Activated CD4-positive, alpha-beta T cell treated with anti-CD3 and anti-CD28 coated beads, Interleukin-2, amount 10 ng/mL, durations not matched to agents 24 days and 14 days (primary cell): ENCODE data around the gene HTR3A. TPM values are rescaled to one million over a fixed set of nuclear protein-coding genes. Genes with fewer than 3 reads are reported as not detected.

Experiments
- DNase-seq: peaks from one replicate; pipeline ENCODE4 v3.0.0; 2022
- H3K27ac Mint-ChIP-seq: one replicate; pipeline ENCODE4 v1.8.0; 2022; ENCODE audit warnings: mild to moderate bottlenecking, mixed read lengths
- H3K27me3 Mint-ChIP-seq: one replicate; pipeline ENCODE4 v1.8.0; 2022; ENCODE audit warnings: mixed read lengths
- H3K36me3 Mint-ChIP-seq: one replicate; pipeline ENCODE4 v1.8.0; 2022; ENCODE audit warnings: low read depth, mild to moderate bottlenecking, mixed read lengths
- H3K4me1 Mint-ChIP-seq: one replicate; pipeline ENCODE4 v1.8.0; 2021; ENCODE audit warnings: mixed read lengths
- H3K4me3 Mint-ChIP-seq: one replicate; pipeline ENCODE4 v1.8.0; 2022; ENCODE audit warnings: mild to moderate bottlenecking, moderate library complexity, mixed read lengths
- H3K9me3 Mint-ChIP-seq: one replicate; pipeline ENCODE4 v1.8.0; 2021; ENCODE audit warnings: mixed read lengths
- intact Hi-C: fragments of 100-400 bp; cut with micrococcal nuclease; formaldehyde crosslinking; loops from one replicate; pipeline ENCODE4 v1.15.1; 2023
- total RNA-seq: library from RNA; stranded (reverse); gene quantifications from 2 replicates; pipeline ENCODE4 v1.2.3, GENCODE V29; 2022

HTR3A gene
- total RNA-seq, 1 donor from 2014 or later = not detected

DNA sequence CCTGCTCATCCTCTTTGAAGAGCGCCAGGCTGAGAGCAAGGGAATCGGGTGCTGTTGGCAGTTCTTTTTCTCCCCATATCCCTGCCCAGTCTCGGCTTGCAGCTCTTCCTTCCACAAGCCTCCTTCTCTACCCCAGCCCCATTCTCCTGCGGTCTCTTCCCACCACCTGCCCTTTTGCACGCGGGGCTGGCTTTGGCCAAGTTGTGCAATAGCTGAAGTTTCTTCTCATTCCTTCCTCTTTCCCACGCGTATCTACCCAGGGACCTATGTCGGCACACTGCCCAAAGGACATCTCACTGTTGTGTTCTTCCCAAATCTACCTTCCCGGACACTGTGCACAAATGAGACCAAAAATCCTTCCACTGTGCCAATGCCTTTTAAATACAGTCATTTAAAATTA lies 22.3 kb upstream of the HTR3A start:
- H3K4me1 Mint-ChIP-seq = no peaks in the 10 kb centered on the region
- intact Hi-C loops = no loop called here
- no peak overlapping the region for H3K27ac Mint-ChIP-seq
- H3K9me3 Mint-ChIP-seq = no peaks in the 10 kb centered on the region
- no peaks in the 10 kb centered on the region for H3K36me3 Mint-ChIP-seq
- peaks cover 13% of the 10 kb centered on the region for H3K27me3 Mint-ChIP-seq
- no peak overlapping the region for H3K4me3 Mint-ChIP-seq
- no peak for DNase-seq

DNA sequence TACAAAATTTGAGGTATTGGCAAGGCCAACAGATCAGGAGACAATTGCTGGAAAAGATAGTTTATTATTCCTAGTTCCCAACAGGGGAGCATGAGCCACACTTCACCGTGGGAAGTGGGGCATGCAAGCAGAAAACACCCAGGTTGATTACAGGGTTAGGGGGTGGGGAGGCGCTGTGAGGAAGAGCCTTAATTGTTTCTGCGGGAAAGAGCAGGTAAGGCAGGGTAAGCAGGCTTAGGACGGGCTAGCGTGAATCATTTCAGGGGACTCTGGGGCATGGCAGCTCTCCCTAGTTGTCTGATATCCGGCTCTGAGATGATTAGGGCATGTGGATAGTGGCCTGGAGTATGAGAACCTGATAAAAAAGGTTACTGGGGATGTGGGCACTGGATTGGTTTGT lies 20.7 kb upstream of the HTR3A start:
- Mint-ChIP-seq H3K36me3 (no peaks in the 10 kb centered on the region), H3K27me3 (peaks cover 13% of the 10 kb centered on the region), H3K4me1 (no peaks in the 10 kb centered on the region), H3K4me3 (no peak overlapping the region), H3K9me3 (no peaks in the 10 kb centered on the region), H3K27ac (no peak overlapping the region)
- no peak for DNase-seq
- intact Hi-C loops = no loop called here

DNA sequence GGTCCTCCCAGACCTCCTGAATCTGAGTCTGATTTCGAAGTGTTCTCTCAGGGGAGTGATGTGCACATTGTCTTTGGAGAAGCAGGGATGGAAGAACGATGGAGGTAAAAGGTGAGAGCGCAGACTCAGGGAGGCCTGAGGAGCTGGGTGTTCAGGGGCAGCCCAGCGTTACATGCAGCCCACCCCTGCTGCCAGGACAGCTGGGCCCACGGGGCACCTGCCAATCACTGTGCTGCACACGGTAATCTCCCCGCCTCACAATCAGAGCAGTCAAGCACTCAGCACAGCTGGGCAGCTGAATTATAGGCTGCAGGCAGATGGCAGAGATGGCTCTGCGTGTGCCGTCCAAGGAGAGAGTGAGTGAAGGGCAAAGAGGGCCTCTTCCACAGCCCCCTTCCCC lies 17.9 kb upstream of the HTR3A start:
- Mint-ChIP-seq H3K27ac (no peak overlapping the region), H3K9me3 (no peaks in the 10 kb centered on the region), H3K4me3 (no peak overlapping the region), H3K4me1 (no peaks in the 10 kb centered on the region), H3K36me3 (no peaks in the 10 kb centered on the region), H3K27me3 (peaks cover 9% of the 10 kb centered on the region)
- intact Hi-C loops = no loop called here
- DNase-seq = no peak

DNA sequence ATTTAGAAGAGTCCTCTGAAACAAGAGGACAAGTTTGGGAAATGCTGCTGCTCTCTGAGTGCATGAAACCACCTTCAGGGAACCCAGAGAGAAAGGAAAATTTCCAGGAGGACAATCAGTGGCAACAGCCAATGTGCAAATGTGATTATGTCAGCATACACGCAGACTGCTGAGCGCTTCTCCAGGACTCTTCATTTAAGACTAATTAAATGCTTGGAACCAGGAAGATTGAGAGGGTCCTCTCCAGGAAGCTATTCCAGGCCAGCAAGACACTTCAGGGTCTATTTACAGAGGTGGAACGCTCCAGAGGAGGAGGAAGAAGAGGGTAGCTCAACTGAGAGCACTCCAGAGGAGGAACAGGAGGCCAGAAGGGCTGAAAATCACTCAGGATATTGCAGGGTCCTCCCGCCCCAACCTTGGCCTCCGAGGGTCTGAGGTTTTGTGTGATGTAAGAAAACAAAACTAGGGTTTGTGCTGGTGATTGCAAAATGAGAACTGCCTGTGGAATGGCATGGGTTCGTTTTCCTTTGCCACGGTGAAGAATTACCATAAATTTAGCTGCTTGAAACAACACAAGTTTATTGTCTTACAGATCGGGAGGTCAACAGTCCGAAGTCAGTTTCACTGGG lies 14.1 kb upstream of the HTR3A start:
- H3K27me3 Mint-ChIP-seq = no peaks in the 10 kb centered on the region
- H3K4me3 Mint-ChIP-seq = no peak overlapping the region
- H3K27ac Mint-ChIP-seq = no peak overlapping the region
- no peaks in the 10 kb centered on the region for H3K36me3 Mint-ChIP-seq
- H3K9me3 Mint-ChIP-seq = no peaks in the 10 kb centered on the region
- H3K4me1 Mint-ChIP-seq = no peaks in the 10 kb centered on the region
- DNase-seq = no peak
- intact Hi-C loops = no loop called here

DNA sequence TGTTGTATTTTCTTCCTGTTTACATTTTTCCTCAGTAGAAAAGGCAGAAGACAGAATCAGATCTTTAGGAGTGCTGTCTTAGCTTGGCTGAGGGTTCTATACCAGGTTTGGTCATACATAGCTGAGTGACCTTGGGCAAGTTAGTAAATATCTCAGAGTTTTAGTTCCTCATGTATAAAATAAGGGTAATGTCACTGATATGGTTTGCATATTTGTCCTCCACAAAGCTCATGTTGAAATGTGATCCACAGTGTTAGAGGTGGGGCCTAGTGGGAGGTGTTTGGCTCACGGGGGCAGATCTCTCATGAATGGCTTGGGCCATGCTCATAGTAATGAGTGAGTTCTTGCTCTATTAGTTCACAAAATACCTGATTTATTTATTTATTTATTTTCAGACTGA lies 7.5 kb upstream of the HTR3A start:
- Mint-ChIP-seq H3K27ac (no peak overlapping the region), H3K9me3 (no peaks in the 10 kb centered on the region), H3K4me1 (no peaks in the 10 kb centered on the region), H3K36me3 (no peaks in the 10 kb centered on the region), H3K27me3 (peaks cover 1% of the 10 kb centered on the region), H3K4me3 (no peak overlapping the region)
- DNase-seq = no peak
- intact Hi-C loops = no loop called here

DNA sequence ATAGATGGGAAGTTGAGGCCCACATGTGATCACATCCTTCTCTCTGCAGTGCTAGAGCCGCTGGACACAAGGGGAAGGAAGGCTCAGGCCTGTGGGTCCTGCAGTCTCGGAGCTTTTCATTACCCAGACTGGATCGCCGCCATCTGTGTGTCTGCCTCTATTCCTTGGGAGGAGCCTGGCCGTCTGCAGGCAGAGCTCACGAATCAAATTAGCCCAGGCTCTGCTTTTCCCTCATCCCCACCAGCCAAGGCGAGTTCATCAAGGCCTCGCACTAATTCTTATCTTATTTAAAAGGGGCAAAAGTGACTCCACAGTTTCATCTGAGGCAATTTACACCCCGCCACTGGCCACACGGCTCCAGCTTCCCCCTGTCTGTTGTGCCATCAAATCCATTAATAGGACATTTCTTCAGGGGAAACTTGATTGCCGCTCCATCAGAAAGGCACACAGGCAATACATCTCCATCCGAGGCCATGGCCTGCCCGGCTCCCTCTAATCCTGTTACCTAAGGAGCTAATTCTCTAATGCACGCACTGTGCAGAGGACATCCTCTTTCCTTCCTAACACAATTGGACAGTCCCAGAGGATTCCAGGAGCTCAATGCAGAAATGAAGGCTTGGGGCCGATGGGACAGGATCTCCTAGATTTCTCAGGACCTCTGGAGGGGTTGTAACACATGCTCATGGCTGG lies 3.3 kb upstream of the HTR3A start:
- Mint-ChIP-seq H3K27me3 (peaks cover under 1% of the 10 kb centered on the region), H3K9me3 (no peaks in the 10 kb centered on the region)
- intact Hi-C loops = no loop called here

DNA sequence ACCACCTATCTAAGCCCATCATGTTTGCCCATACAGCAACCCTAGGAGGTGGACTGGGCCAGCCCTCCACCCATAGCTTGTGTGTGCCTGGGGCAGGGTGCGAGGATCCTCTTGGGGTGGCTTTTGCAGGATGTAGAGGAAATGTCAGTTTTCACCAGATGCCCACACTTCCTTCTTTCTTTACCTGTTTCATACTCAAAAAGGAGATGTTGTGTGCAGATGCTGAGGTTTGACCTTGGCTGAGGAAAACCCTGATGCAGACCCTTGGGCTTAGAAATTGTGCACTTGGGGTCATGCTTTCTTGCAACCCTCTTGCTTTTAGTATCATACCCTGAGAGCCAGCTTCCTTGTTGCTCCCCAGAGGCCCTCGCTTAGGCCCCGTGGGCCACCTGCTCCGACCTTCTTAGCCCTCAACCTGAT lies 2.2 kb downstream of the HTR3A start:
- Mint-ChIP-seq H3K27me3 (peaks cover 3% of the 10 kb centered on the region), H3K36me3 (no peaks in the 10 kb centered on the region), H3K4me3 (no peak overlapping the region), H3K4me1 (no peaks in the 10 kb centered on the region), H3K27ac (no peak overlapping the region), H3K9me3 (no peaks in the 10 kb centered on the region)
- DNase-seq = no peak
- intact Hi-C loops = no loop called here

More for the DNA sequence above, 3.3 kb upstream of the HTR3A start:
- DNase-seq = no peak
- Mint-ChIP-seq H3K36me3 (no peaks in the 10 kb centered on the region), H3K4me1 (no peaks in the 10 kb centered on the region), H3K4me3 (no peak overlapping the region), H3K27ac (no peak overlapping the region)

DNA sequence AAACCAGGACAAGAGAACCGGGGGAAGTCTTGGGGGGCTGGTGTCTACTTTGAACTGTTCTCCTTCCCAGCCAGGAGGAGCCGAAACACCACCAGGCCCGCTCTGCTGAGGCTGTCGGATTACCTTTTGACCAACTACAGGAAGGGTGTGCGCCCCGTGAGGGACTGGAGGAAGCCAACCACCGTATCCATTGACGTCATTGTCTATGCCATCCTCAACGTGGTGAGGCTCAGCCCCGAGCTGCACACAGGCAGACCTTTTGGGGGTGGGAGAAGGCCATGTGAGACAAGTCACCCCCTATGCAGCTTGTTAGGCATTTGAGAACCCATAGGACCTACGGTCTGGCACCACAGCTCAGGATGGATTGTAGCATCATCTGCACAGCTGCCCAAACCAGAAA lies 2.8 kb downstream of the HTR3A start:
- no peaks in the 10 kb centered on the region for H3K36me3 Mint-ChIP-seq
- H3K9me3 Mint-ChIP-seq = no peaks in the 10 kb centered on the region
- no peak overlapping the region for H3K4me3 Mint-ChIP-seq
- H3K27me3 Mint-ChIP-seq = peaks cover 3% of the 10 kb centered on the region
- DNase-seq = no peak
- intact Hi-C loops = no loop called here
- no peak overlapping the region for H3K27ac Mint-ChIP-seq
- no peaks in the 10 kb centered on the region for H3K4me1 Mint-ChIP-seq

DNA sequence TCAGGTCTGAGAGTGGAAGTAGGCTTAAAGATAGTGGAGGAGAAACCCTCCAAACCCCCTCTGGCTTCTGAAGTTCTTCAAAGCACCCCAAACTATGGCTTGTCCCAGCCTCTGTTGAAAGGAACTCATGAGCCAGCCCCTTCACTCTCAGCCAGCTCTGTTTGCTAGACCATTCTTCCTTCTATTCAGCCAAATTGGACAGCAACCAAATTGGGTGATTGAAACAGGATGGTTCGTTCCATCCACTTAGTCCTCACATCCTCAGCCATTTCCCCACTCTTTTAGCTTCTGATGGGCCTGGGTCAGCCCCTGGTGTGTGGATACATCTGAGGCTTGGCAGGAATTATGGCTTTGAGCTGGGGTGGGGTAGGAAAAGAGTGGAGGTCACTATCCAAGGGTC lies 4.5 kb downstream of the HTR3A start:
- Mint-ChIP-seq H3K4me1 (no peaks in the 10 kb centered on the region), H3K9me3 (no peaks in the 10 kb centered on the region), H3K27me3 (peaks cover 3% of the 10 kb centered on the region), H3K27ac (no peak overlapping the region), H3K4me3 (no peak overlapping the region), H3K36me3 (no peaks in the 10 kb centered on the region)
- intact Hi-C loops = no loop called here
- no peak for DNase-seq

DNA sequence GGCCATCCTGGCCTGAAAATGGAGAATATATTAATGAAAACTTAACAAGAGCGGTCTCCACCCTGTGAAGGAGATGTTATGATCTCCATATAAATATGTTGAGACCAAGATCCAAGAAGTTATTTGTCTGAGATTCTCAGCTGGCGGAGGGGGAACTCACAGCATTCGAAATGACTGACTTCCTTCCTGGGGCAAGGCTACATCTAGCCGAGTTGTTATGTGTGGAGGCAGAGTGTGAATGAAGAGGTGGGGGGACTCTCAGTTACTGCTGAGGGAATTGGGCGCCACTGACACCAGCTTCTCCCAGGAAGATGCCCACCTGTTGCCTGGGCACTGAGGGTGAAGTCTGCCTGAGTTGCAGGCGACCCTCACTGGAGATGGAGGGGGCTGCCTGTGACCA lies 5.9 kb downstream of the HTR3A start:
- peaks cover 3% of the 10 kb centered on the region for H3K27me3 Mint-ChIP-seq
- intact Hi-C loops = no loop called here
- H3K27ac Mint-ChIP-seq = no peak overlapping the region
- H3K4me1 Mint-ChIP-seq = no peaks in the 10 kb centered on the region
- no peak for DNase-seq
- H3K36me3 Mint-ChIP-seq = no peaks in the 10 kb centered on the region
- H3K9me3 Mint-ChIP-seq = no peaks in the 10 kb centered on the region
- H3K4me3 Mint-ChIP-seq = no peak overlapping the region

DNA sequence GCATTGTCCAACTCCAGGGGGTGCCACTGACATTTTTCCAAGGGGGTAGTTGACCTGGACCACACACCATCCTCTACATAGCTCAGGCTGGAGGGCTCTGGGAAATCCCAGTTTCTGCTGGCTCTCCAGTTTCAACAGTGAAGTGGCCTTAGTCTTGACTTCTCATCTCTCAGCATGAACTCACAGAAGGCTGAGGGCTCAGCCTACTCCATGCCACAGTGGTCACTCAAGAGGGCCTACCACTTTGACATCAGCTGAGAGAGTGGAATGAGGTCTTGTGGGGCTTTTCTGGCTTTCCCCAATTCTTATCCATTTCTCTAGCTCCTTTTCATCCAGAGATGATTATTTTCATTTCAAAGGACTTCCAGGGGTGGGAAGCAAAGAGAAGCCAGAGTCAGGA lies 7.4 kb downstream of the HTR3A start:
- no peaks in the 10 kb centered on the region for H3K36me3 Mint-ChIP-seq
- no peak for DNase-seq
- H3K27me3 Mint-ChIP-seq = peaks cover 3% of the 10 kb centered on the region
- no peak overlapping the region for H3K27ac Mint-ChIP-seq
- H3K4me3 Mint-ChIP-seq = no peak overlapping the region
- no peaks in the 10 kb centered on the region for H3K4me1 Mint-ChIP-seq
- intact Hi-C loops = no loop called here
- H3K9me3 Mint-ChIP-seq = no peaks in the 10 kb centered on the region

DNA sequence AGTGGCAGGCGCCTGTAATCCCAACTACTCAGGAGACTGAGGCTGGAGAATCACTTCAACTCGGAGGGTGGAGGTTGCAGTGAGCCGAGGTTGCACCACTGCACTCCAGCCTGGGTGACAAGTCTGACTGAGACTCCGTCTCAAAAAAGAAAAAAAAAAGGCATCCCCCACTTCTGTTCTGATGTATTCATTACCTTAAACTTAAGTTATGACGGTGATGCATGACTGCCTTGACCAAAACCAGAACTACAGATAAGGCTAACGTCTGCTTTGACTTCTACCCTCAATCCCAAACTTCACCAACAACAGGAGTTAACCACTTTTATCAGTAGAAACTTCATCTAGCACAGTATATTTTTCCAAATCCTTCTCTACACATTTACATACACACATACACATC lies 9.9 kb downstream of the HTR3A start:
- Mint-ChIP-seq H3K27ac (no peak overlapping the region), H3K4me3 (no peak overlapping the region)

DNA sequence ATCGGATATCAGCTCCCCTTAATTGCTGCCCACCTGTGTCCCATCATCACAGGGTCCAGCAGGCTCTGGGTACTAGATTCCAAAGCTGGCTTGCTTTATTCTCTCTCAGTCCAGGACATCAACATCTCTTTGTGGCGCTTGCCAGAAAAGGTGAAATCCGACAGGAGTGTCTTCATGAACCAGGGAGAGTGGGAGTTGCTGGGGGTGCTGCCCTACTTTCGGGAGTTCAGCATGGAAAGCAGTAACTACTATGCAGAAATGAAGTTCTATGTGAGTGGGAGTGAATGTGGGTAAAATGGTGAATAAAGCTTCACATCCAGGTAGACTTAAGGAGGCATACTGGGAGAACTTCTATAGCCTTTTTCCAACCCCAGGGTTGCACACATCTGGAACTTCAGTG lies 11.0 kb downstream of the HTR3A start:
- intact Hi-C loops = no loop called here
- no peaks in the 10 kb centered on the region for H3K36me3 Mint-ChIP-seq
- no peak overlapping the region for H3K27ac Mint-ChIP-seq
- no peak for DNase-seq
- H3K4me3 Mint-ChIP-seq = no peak overlapping the region
- no peaks in the 10 kb centered on the region for H3K9me3 Mint-ChIP-seq
- no peaks in the 10 kb centered on the region for H3K4me1 Mint-ChIP-seq
- H3K27me3 Mint-ChIP-seq = no peaks in the 10 kb centered on the region

More for the DNA sequence above, 9.9 kb downstream of the HTR3A start:
- Mint-ChIP-seq H3K27me3 (peaks cover 3% of the 10 kb centered on the region), H3K9me3 (no peaks in the 10 kb centered on the region), H3K36me3 (no peaks in the 10 kb centered on the region), H3K4me1 (no peaks in the 10 kb centered on the region)
- no peak for DNase-seq
- intact Hi-C loops = no loop called here

DNA sequence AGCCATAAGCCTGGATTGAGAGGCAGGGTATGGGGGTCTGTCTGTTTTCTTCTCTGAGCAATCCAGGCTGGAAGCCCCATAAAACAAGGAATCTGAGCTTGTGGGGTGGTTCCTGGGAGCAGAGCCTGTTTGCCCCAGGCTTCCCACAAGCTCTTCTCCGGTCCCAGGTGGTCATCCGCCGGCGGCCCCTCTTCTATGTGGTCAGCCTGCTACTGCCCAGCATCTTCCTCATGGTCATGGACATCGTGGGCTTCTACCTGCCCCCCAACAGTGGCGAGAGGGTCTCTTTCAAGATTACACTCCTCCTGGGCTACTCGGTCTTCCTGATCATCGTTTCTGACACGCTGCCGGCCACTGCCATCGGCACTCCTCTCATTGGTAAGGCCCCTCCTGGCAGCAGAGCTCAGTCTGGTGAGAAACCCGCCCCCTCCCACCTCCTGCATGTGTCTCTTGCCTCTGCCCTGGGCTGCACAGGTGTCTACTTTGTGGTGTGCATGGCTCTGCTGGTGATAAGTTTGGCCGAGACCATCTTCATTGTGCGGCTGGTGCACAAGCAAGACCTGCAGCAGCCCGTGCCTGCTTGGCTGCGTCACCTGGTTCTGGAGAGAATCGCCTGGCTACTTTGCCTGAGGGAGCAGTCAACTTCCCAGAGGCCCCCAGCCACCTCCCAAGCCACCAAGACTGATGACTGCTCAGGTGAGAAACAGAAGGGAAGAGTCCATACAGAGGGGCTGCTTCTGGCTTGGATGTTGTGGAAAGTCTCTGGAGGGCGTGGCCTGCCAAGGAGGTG lies 11.6 kb downstream of the HTR3A start:
- Mint-ChIP-seq H3K4me3 (no peak overlapping the region), H3K27ac (no peak overlapping the region), H3K27me3 (no peaks in the 10 kb centered on the region), H3K4me1 (no peaks in the 10 kb centered on the region), H3K36me3 (no peaks in the 10 kb centered on the region), H3K9me3 (no peaks in the 10 kb centered on the region)
- no peak for DNase-seq
- intact Hi-C loops = no loop called here
